Left lobe of liver (tissue), 2 donors: ENCODE data around the gene B3GLCT. TPM values are rescaled to one million over a fixed set of nuclear protein-coding genes. Genes with fewer than 3 reads are reported as not detected.
"Not testable (repeated sequence)": the region's sequence is repeated elsewhere in the genome, so short reads cannot be mapped to it uniquely, and the experiment has no call there.

Source experiments
- ATAC-seq: fragments of 200-7000 bp; cut with Tn5 transposase; one replicate; pipeline ENCODE4 v1.9.1; 2020; ENCODE audit warnings: mild to moderate bottlenecking, moderate library complexity
- DNase-seq: peaks from one replicate; pipeline ENCODE4 v3.0.0-alpha.2; 2020; ENCODE audit warnings: low spot score
- total RNA-seq: library from RNA; stranded (reverse); gene quantifications from one replicate; pipeline ENCODE4 v1.2.1, GENCODE V29; 2021
- donor health status: DM: no; HTN: no; CAD: no; lungs with moderate emphysema.
- donor health status: DM: no; HTN: yes; CAD: no.

The B3GLCT gene
- total RNA-seq, 1 donor from 2014 or later: 3.3 TPM

GRCh38 chr13:31182987-31183386, 16.8 kb upstream of the B3GLCT start:
- DNase-seq: no peak
- ATAC-seq: no peak

DNA sequence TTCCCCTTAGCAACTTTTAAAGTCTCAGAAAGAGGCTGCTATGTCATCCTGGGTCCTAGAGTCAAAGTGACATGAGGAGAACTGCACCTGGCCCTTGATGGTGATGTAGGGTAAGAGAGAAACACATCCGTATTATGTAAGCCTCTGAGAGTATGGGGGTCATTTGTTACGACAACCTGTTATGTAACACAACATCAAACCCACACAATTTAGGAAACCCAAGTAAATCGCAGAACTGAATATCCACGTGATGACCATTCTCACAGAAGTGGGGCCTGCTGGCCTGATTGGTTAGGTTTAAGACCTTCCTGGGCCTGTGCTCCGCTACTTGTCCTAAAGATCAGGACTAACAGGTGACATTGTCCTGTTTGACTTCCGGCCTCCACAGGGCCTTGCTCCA, 15.3 kb upstream of the B3GLCT start:
- DNase-seq: no peak
- ATAC-seq: no peak

DNA sequence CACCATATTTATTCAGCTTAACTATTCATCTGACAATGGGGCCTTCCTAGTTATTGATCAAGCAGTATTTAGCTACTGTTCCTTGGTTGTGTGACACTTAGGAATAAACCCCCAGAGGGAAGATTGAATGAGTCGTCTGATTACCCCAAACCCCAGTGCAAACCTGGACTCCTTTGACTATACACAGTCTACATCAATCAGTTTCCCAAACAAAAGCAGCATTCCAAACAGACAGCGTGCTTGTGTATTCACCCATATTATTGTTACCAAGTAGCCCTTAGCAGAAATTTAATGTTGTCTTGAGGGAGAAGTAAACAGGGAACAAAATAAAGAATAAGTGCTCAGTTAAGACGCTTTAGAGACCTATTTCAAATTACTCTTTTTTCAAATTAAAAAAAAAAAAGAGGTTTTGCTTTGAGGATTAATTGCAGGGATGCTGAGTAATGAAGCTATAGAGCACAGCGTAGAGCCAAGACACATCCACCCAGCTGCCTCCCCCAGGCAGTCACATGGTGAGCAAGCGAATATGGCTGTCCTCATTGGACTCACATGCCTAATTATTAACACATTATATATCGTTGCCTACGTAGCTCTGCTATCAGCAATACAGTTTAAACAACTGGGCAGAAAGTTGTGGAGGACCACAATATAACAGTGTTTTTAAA, 14.7 kb upstream of the B3GLCT start:
- DNase-seq: no peak
- no peak for ATAC-seq

GRCh38 chr13:31191748-31192147, 8.0 kb upstream of the B3GLCT start:
- DNase-seq: peak; percentile 56
- peak; percentile 94 for ATAC-seq

- ATAC-seq (peak; percentile 32), DNase-seq (no peak)
These were observed 7.5 kb upstream of the B3GLCT start for GRCh38 chr13:31192306-31192705.

DNA sequence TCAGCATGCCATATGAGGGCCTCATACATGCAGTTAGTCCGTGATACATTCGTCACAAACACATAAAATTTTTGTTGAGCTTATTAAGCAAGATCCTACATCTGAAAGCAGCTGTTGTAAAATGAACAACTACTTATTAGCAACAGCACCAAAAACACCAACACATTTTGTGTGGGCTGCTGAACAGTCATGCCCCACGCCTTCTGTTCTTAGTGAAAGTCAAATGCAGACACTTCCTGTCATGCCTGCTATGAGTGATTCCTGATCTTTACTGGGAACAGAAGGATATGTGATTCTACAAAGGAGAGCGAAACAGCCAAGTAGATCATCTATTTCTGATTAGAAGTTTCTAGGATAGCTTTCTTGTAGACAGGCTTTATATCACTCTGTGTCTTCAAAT, 4.2 kb upstream of the B3GLCT start:
- ATAC-seq: no peak
- no peak for DNase-seq

DNA sequence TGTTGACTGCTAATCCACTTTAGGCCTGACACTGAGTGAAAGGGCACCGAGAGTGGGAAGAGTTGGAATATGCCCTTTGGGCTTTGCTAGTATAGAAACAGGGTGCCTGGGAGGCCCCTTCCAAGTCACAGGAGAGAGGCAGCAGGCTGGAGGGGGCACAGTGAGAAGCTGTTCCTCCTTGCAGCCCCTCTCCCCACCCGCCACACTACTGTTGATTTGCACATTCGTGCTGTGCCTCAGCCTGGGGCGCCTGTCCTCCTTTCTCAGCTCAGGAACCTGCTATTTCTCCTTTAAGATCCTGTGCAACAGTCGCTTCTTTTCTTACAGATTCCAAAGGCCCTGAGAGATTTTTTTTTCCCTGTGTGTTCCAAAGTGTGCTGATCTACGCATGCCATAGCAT, 2.8 kb upstream of the B3GLCT start:
- ATAC-seq: no peak

GRCh38 chr13:31198519-31198918, 1.3 kb upstream of the B3GLCT start:
- DNase-seq (no peak), ATAC-seq (no peak)

More for the DNA sequence above, 2.8 kb upstream of the B3GLCT start:
- DNase-seq: no peak

- no peak for ATAC-seq
- no peak for DNase-seq
These were observed 287 bp upstream of the B3GLCT start for GRCh38 chr13:31199527-31199848.

DNA sequence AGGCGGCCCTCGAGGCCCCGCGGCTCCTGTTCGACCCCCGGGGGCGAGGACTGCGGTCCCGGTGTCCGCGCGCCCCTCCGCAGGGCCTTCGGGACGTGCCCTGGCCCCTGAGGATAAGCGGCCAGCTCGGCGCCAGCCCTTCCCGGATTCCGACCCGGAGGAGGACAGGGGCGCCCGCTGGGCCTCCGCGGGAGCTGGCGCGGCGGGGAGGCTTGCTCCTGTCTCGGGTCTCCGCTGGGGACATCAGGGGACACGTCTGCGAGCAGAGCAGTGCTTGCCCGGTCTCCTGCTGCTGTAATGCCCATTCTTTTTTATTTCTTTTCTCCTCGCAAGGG, 829 bp downstream of the B3GLCT start:
- DNase-seq (peak; percentile 65), ATAC-seq (peak; percentile 49)

- DNase-seq (peak; percentile 64), ATAC-seq (peak; percentile 7)
These were observed 1.7 kb downstream of the B3GLCT start for GRCh38 chr13:31201341-31202031.

DNA sequence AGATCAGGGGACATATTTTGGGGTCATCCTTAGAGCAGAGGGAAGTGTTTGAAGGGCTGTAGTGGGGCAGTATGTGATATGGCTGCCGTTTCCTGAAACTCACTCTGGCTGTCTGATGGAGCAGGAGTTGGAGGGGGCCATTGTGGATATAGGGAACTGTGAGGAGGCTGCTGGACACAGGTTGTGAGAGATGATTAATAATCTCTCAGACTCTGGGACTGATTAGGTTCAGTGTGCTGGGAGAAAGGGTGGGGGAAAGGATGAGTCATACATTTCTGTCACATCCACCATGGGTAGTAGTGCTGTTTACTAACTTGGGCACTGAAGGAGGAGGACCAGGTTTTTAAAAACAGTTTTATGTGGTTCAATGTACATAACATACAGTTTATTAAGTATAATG, 4.8 kb downstream of the B3GLCT start:
- ATAC-seq: no peak

DNA sequence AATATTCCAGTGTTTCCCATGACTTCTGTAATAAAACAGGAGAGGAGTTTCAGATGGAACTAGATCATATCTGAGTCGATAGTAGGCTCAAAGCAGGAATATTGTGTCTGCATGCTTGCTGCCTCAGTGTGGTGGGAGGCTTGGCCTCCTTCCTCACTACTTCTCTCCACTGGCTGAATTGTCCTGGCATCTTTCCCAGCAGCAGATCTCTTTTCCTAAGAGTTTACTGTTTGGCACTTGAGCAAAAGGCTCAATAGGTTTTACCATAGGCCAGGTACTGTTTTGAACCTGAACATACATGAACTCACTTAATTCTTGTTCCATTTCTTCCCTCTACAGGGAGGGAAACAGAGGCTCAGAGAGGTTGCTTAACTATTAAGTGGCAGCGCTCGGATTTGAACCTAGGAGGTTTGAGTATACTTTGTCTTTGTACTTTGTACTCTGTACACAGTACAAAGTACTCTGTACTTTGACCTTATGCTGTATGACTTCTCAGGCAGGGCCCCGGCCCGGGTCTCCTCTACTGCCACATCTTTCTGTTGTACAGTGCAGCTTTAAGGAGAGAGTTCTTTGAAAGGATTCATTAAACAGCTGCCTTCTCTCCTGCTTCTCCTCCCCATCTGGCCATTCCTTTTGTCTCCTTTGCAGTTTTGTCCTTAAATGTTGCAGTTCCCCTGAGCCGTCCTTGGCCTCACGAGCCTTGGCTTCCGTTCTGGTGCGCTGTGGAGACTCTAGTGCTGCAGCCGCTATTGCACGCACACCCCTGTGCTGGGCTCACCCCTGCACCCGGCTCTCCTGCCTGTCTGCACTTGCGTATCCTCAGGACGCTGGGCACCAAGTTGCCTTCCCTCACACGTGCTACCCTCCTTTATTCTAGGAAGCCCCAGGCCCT, 8.1 kb downstream of the B3GLCT start:
- ATAC-seq (peak; percentile 25), DNase-seq (no peak)

More for the DNA sequence above, 4.8 kb downstream of the B3GLCT start:
- no peak for DNase-seq

DNA sequence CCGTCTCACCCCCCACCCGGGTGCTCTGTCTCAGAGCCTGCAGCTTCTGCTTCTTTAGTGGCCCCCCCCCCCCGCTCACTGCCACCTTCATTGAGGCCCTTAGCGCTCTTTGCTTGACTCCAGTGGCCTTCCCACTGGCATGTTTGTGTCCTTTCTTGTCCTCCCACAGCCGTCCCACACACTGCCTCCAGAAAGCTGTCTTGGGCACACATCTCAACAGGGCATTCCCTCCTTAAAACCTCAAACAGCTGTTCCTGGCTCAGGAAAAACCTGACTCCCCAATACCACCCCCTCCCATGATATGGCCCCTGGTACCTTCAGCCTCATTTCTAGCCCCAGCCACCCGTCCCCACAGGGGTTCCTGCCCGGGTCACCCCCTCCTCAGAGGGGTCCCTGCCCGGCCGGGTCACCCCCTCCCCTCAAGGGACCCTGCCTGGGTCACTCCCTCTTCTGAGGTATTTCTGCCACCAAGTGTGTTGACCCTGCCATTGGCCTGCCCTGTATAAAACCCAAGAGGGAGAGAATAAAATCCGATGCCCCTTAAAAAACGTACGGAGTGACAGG, 8.9 kb downstream of the B3GLCT start:
- no peak for DNase-seq
- ATAC-seq: no peak

DNA sequence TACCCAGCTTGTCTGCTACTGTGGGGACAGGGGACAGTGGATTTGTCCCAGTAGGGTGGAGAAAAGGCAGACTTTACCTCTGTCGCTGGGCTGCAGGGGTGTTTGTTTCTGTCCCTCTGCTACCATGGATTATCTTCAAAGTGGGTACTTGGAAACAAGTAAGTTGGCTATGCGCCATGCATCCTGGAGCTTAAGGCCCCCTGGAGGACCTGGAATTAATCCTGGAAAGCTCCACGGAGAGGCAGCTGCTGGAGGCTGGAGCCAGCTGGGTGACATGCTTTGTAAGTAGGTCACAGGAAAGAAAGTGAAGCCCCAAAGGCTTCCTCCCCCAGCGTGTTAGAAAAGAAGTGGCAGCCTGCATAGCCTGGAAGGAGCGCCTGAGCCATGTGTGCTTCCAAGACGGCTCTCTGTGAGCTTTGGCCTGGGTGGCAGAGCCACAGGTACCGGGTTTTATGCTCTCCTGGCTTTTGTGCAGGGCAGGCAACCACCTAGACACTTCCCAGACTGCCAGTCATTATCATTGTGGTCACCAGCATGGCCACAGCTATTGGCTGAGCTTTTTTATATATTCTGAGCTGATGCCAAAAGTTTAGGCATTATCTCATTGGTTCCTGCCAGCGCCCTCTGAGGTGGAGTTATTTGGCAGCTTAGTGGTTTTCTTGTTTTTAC, 9.5 kb downstream of the B3GLCT start:
- DNase-seq (no peak), ATAC-seq (peak; percentile 16)

DNA sequence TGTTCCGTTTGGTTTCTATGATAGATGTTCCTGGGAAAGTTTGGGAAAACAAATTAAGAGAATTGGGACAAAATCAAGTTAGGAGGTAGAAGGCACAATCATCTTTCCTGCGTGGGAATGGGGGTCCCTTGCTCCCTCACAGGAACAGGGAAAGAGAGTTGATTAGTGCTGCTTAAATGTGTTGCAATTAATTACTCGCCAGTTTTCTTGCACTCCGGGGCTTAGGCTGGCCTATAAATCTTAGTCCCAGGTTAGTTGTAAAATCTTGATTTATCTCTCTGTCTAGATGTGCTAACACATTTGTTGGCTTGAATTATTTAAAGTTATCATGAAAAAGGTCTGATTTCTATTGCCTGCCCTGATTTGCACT, 10.1 kb downstream of the B3GLCT start:
- DNase-seq (no peak), ATAC-seq (no peak)

GRCh38 chr13:31213651-31214289, 14.0 kb downstream of the B3GLCT start:
- ATAC-seq: no peak

GRCh38 chr13:31214435-31214834, 14.7 kb downstream of the B3GLCT start:
- ATAC-seq (no peak), DNase-seq (no peak)

More at GRCh38 chr13:31213651-31214289, 14.0 kb downstream of the B3GLCT start:
- no peak for DNase-seq

DNA sequence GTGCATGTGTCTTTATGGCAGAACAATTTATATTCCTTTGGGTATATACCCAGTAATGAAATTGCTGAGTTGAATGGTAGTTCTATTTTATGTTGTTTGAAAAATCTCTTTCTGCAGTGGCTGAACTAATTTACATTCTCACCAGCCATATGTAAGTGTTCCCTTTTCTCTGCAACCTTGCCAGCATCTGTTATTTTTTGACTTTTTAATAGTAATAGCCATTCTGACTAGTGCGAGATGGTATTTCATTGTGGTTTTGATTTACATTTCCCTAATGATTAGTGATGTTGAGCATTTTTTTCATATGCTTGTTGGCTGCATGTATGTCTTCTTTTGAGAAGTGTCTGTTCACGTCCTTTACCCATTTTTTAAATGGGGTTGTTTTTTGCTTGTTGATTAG, 17.1 kb downstream of the B3GLCT start:
- DNase-seq, ATAC-seq: not testable (repeated sequence)

DNA sequence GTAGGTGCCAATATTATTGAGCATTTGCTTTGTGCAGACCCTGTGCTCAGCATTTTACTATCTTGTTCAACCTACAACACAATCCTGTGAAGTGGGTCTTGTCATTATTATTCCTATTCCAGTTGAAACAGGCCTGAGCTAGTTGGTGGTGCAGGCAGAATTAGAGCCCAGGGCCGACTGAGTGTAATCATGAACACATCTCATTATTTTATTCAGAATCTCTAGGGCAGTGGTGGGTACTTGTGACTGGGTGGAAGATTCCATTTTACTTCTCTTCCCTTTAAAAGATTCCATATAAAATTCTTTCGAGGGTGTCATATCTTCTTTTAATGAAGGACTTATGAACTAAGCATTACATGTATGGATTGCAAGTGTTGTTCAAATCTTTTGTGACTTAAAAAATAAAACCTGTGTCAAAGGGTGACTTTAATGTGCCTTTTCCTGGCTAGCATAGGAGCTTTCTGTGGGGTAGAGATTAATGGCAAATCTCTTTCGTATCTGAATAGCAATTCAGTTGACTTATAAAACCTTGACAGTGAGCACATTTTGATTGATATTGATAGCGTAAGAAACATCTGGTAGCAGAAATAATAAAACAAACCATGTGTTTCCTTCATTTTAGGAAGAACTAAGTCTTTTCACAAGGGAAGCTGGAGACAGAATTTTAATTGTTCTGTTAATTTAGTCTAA, 20.3 kb downstream of the B3GLCT start:
- DNase-seq (no peak), ATAC-seq (no peak)
